H1 (cell line): Measurements from ENCODE around the gene GSKIP. TPM values are rescaled to one million over a fixed set of nuclear protein-coding genes. Genes with fewer than 3 reads are reported as not detected.

Experiments
- CTBP2 ChIP-seq: IDR thresholded peaks from 2 replicates; pipeline ENCODE4 v1.7.0; 2011; ENCODE audit warnings: borderline replicate concordance, mild to moderate bottlenecking, moderate library complexity, mixed read lengths, low read length; ENCODE audit not compliant: insufficient read depth, insufficient read length
- polyA plus RNA-seq, 7 experiments: library from polyadenylated mRNA; depleted of rRNA in 3 of 7; stranded (reverse) in 5 of 7; unstranded in 2 of 7; fragments of >200 nt in 5 of 7; fragments of 200-250 nt in 2 of 7; gene quantifications; 1 replicate in 5 of 7; 2 replicates in 1 of 7; 4 replicates in 1 of 7; pipeline versions ENCODE4 v1.2.1 to v1.2.3, GENCODE V29; 2011 to 2013; ENCODE audit warnings: missing spikeins in 2 of 7, mixed read lengths in 2 of 7
- total RNA-seq: library from RNA; stranded (reverse); fragmentation: NEBNext Ultra II Directional; extraction: Animal tissue kit (Norgen Biotek cat#: 25700); gene quantifications from 2 replicates; pipeline ENCODE4 v1.2.1, GENCODE V29; 2021

GSKIP gene
- total and polyA plus RNA-seq, 2 of the 8 experiments (the other 6 are each of a cell fraction or from before 2014, with no cell fraction given), result 20.3 to 37.1 TPM

DNA sequence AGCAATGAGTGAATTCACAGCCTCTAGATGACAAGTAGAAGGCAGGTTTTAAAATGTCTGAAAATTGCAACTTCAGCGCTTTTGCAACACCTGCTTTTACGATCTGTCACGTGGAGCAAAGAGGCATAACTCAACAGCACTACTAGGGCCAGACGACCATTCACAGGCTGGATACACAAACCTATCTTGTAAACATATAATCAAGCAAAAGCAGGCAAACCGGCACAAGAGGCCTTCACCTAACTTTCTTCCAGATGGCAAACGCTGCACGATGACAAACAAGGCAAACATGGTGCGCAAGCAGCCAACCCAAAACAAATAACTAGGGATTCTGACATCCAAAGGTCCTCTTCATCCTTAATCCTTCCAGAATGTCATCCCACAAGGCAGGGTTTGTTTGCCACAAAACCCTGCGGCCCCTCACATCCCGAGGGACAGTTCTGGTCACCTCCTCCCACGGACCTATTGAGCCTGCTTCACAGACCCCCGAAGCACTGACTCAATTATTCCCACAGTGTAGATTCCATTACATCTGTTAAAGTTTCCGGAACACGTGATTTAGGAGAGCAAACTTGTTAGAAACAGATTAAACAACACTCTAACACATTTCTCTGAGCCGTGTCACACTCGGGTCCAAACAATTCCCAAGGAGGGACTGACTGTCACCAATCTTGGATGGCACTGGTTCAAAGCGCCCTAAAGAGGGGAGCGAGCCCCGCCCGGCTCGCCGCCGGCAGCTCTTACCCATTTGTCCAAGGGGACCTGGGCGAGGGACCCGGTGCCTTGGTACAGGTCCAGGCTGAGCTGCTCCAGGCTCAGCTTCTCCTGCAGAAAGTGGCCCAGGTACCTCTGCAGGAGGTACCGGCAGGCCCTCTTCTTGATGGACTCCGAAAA, 1.0 kb upstream of the GSKIP start (continued):
- TF ChIP-seq CTBP2, result peak; percentile 32
